PC-9 (cell line): ENCODE data around the gene LARGE1. TPM values are rescaled to one million over a fixed set of nuclear protein-coding genes. Genes with fewer than 3 reads are reported as not detected.

Source experiments
- BruUV-seq: library from RNA; stranded (reverse); fragments of 400-500 nt; replicated peaks from 2 replicates; lab custom pipeline; 2021; lab: Mats Ljungman, UMichigan
- CTCF ChIA-PET: fragments of 300-600 bp; sonication (Branson Sonifier 250); formaldehyde crosslinking; loops from one replicate; lab custom pipeline; 2022; ENCODE audit warnings: antibody characterized with exemption; lab: Charles Lee
- POLR2A ChIA-PET: fragments of 300-600 bp; sonication (Branson Sonifier 250); formaldehyde crosslinking; loops from one replicate; lab custom pipeline; 2022; ENCODE audit warnings: antibody characterized with exemption; ENCODE audit not compliant: unreplicated experiment; lab: Charles Lee
- DNase-seq, 2 experiments: peaks; one replicate each; pipeline versions ENCODE4 v3.0.0 to v3.0.0-alpha.2; 2015 to 2022; ENCODE audit warnings: mixed read lengths in 1 of 2
- H2AFZ ChIP-seq: fragments of 200-600 bp; sonication (generic); 2 replicates; pipeline ENCODE4 v1.8.1; 2017; ENCODE audit warnings: antibody characterized with exemption
- H3F3A ChIP-seq: fragments of 200-600 bp; sonication (generic); 2 replicates; pipeline ENCODE4 v1.8.1; 2017; ENCODE audit warnings: antibody characterized with exemption, mild to moderate bottlenecking, low read depth; ENCODE audit not compliant: insufficient read depth
- H3K27ac ChIP-seq: fragments of 200-600 bp; sonication (generic); 2 replicates; pipeline ENCODE4 v1.6.1; 2016; ENCODE audit warnings: mixed run types
- H3K27me3 ChIP-seq: fragments of 200-600 bp; sonication (generic); 2 replicates; pipeline ENCODE4 v1.6.1; 2016; ENCODE audit warnings: low read depth, mixed run types; ENCODE audit not compliant: insufficient read depth
- H3K36me3 ChIP-seq: fragments of 200-600 bp; sonication (generic); 2 replicates; pipeline ENCODE4 v1.6.1; 2016; ENCODE audit warnings: low read depth, mixed run types
- H3K4me1 ChIP-seq: fragments of 200-600 bp; sonication (generic); replicated peaks from 2 replicates; pipeline ENCODE4 v1.6.1; 2016; ENCODE audit warnings: mixed run types; ENCODE audit not compliant: insufficient read depth
- H3K4me2 ChIP-seq: fragments of 200-600 bp; sonication (generic); 2 replicates; pipeline ENCODE4 v1.6.1; 2017; ENCODE audit warnings: mixed run types
- H3K4me3 ChIP-seq: fragments of 200-600 bp; sonication (generic); 2 replicates; pipeline ENCODE4 v1.6.1; 2016; ENCODE audit warnings: mixed run types
- H3K79me2 ChIP-seq: fragments of 200-600 bp; sonication (generic); 2 replicates; pipeline ENCODE4 v1.6.1; 2017; ENCODE audit warnings: low read depth, mixed run types
- H3K9me2 ChIP-seq: fragments of 200-600 bp; sonication (generic); 2 replicates; pipeline ENCODE4 v1.8.1; 2017; ENCODE audit warnings: mild to moderate bottlenecking; ENCODE audit not compliant: insufficient read depth
- H3K9me3 ChIP-seq: fragments of 200-600 bp; sonication (generic); 2 replicates; pipeline ENCODE4 v1.8.1; 2016; ENCODE audit warnings: low read depth; ENCODE audit not compliant: insufficient read depth
- H4K20me1 ChIP-seq: fragments of 200-600 bp; sonication (generic); 2 replicates; pipeline ENCODE4 v1.8.1; 2017; ENCODE audit not compliant: insufficient read depth
- EZH2 ChIP-seq: fragments of 200-600 bp; sonication (generic); IDR thresholded peaks from 2 replicates; pipeline ENCODE4 v1.8.0; 2017; ENCODE audit warnings: antibody characterized with exemption, low read depth
- intact Hi-C: fragments of 100-400 bp; cut with micrococcal nuclease; formaldehyde crosslinking; loops from one replicate; pipeline ENCODE4 v1.10.0; 2022; ENCODE audit not compliant: unreplicated experiment
- total RNA-seq: library from RNA; stranded (reverse); gene quantifications from 2 replicates; pipeline ENCODE4 v1.2.3, GENCODE V29; 2021
- TF ChIP-seq, protein P1 (sequence below): fragments of 200-600 bp; sonication (generic); conservative IDR thresholded peaks from 2 replicates; pipeline ENCODE4 v1.6.1; 2017; ENCODE audit warnings: mixed run types, antibody characterized with exemption, mild to moderate bottlenecking, moderate library complexity

The LARGE1 gene
- total RNA-seq, 1 experiment from 2014 or later = 12.5 TPM

DNA sequence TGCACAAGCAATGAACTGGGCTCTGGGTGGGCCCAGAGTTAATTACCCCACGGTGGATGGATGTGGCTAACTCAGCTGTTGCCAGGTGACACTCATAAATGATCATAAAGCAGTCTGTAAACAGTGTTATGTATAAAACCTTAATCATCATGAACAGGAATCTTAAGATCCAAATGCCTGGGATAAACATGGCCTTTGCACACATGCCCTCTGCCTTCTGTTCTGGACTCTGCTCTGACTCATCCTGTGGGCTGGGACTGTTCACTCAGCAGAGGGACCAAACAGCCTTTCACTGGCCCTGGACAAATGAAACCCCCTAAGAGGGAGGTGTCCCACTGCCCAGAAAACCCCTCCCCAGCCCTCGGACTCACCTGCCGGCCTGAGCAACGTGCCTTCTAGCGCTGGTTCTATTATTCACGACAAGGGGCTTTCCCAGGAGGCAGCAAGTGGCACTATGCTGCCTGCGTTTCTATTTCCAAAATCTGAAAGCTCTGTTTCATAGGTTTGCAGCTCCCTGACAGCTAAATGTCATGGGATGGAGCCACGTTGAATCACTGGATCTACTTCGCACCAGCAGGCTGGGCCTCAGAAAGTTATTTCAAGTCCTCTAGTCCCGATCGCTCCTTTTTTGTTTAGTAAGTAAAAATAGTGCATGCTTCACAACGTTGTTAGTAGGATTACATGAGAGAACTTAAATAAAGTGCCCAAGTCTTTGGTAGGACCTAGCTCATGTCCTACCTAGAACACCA lies 53.0 kb downstream of the LARGE1 start:
- no TSS peak for BruUV-seq
- Histone ChIP-seq H3K9me3 (no peaks in the 10 kb centered on the region), H3K27ac (peak overlapping the region; percentile 57), H3K4me2 (peak overlapping the region; percentile 20; the same call in 1 of the 2 replicates), H3K27me3 (no peaks in the 10 kb centered on the region; the same call in 1 of the 2 replicates), H4K20me1 (no peaks in the 10 kb centered on the region), H3K9me2 (no peaks in the 10 kb centered on the region), H3K79me2 (no peaks in the 10 kb centered on the region), H3K4me1 (peaks cover 8% of the 10 kb centered on the region; the same call in 1 of the 2 replicates), H2AFZ (no peak overlapping the region), H3K36me3 (no peaks in the 10 kb centered on the region), H3F3A (0 out of 2 replicates have a peak, but pooled peaks cover 4% of the 10 kb centered on the region), H3K4me3 (no peak overlapping the region)
- TF ChIP-seq, protein P1, sequence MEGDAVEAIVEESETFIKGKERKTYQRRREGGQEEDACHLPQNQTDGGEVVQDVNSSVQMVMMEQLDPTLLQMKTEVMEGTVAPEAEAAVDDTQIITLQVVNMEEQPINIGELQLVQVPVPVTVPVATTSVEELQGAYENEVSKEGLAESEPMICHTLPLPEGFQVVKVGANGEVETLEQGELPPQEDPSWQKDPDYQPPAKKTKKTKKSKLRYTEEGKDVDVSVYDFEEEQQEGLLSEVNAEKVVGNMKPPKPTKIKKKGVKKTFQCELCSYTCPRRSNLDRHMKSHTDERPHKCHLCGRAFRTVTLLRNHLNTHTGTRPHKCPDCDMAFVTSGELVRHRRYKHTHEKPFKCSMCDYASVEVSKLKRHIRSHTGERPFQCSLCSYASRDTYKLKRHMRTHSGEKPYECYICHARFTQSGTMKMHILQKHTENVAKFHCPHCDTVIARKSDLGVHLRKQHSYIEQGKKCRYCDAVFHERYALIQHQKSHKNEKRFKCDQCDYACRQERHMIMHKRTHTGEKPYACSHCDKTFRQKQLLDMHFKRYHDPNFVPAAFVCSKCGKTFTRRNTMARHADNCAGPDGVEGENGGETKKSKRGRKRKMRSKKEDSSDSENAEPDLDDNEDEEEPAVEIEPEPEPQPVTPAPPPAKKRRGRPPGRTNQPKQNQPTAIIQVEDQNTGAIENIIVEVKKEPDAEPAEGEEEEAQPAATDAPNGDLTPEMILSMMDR = no peak
- no peak for TF ChIP-seq EZH2
- peak; percentile 46 to 76 for DNase-seq
- CTCF ChIA-PET = interaction anchor here (0.8 kb wide), 1 partner anchor 14 kb away, joined by 3 read pairs; no protein-coding TSS in a partner anchor
- POLR2A ChIA-PET = interaction anchor here (0.6 to 0.7 kb wide), 2 partner anchors 13 to 27 kb away, joined by 3 to 10 read pairs; no protein-coding TSS in a partner anchor
- intact Hi-C loops = no loop called here

DNA sequence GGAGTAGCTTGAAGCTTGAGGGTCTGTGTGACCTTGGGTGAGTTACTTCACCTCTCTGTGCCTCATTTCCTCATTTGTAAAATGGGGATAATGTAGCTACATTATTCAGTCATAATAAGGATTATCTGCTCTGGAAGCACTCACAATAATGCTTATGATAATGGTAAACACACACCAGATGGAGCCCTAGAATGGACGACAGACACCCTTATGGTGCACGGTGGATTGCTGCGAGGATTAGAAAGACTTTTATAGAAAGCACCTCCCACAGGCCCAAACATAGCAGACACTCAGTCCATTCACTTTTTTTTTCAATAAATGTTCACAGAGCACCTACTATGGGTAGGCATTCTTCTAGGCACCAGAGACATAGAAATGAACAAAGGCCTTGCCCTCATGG lies 53.8 kb downstream of the LARGE1 start:
- Histone ChIP-seq H3K27ac (peak overlapping the region; percentile 57), H3K36me3 (no peaks in the 10 kb centered on the region), H3F3A (0 out of 2 replicates have a peak, but pooled peaks cover 4% of the 10 kb centered on the region), H3K9me2 (no peaks in the 10 kb centered on the region), H4K20me1 (no peaks in the 10 kb centered on the region), H3K9me3 (no peaks in the 10 kb centered on the region), H3K79me2 (no peaks in the 10 kb centered on the region), H3K4me1 (peaks cover 8% of the 10 kb centered on the region; the same call in 1 of the 2 replicates), H3K4me2 (no peak overlapping the region), H3K4me3 (no peak overlapping the region), H3K27me3 (no peaks in the 10 kb centered on the region), H2AFZ (no peak overlapping the region)
- ChIA-PET CTCF (no interaction called here), POLR2A (no interaction called here)
- intact Hi-C loops = no loop called here
- no peak for DNase-seq
- no TSS peak for BruUV-seq
- TF ChIP-seq, protein P1 = no peak
- TF ChIP-seq EZH2 = no peak

DNA sequence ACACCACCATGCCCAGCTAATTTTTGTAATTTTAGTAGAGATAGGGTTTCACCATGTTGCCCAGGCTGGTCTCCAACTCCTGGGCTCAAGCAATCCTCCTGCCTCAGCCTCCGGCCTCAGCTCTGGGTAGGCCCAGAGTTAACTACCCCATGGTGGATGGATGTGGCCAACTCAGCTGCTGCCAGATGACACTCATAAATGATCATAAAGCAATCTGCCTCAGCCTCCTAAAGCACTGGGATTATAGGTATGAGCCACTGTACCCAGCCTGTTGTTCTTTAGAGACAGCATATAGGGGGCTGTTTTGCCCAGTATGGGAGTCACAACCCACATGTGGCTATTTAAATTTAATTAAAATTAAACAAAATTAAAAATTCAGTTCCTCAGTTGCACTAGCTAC lies 54.3 kb downstream of the LARGE1 start:
- H3K27me3 ChIP-seq = no peaks in the 10 kb centered on the region
- no peak for DNase-seq
- TF ChIP-seq, protein P1 = no peak
- no peak for TF ChIP-seq EZH2
- peaks cover 8% of the 10 kb centered on the region; the same call in 1 of the 2 replicates for H3K4me1 ChIP-seq
- 0 out of 2 replicates have a peak, but pooled peaks cover 4% of the 10 kb centered on the region for H3F3A ChIP-seq
- BruUV-seq = no TSS peak
- no peaks in the 10 kb centered on the region for H4K20me1 ChIP-seq
- intact Hi-C loops = no loop called here
- H3K4me2 ChIP-seq = no peak overlapping the region
- no peak overlapping the region for H3K27ac ChIP-seq
- ChIA-PET CTCF (no interaction called here), POLR2A (no interaction called here)
- H3K4me3 ChIP-seq = no peak overlapping the region
- no peak overlapping the region for H2AFZ ChIP-seq
- H3K9me2 ChIP-seq = no peaks in the 10 kb centered on the region
- no peaks in the 10 kb centered on the region for H3K79me2 ChIP-seq
- no peaks in the 10 kb centered on the region for H3K36me3 ChIP-seq
- H3K9me3 ChIP-seq = no peaks in the 10 kb centered on the region
